ENCODE results near the gene SEMA3B.
"Not testable (repeated sequence)": the region's sequence is repeated elsewhere in the genome, so short reads cannot be mapped to it uniquely, and the experiment has no call there.

SEMA3B gene

DNA sequence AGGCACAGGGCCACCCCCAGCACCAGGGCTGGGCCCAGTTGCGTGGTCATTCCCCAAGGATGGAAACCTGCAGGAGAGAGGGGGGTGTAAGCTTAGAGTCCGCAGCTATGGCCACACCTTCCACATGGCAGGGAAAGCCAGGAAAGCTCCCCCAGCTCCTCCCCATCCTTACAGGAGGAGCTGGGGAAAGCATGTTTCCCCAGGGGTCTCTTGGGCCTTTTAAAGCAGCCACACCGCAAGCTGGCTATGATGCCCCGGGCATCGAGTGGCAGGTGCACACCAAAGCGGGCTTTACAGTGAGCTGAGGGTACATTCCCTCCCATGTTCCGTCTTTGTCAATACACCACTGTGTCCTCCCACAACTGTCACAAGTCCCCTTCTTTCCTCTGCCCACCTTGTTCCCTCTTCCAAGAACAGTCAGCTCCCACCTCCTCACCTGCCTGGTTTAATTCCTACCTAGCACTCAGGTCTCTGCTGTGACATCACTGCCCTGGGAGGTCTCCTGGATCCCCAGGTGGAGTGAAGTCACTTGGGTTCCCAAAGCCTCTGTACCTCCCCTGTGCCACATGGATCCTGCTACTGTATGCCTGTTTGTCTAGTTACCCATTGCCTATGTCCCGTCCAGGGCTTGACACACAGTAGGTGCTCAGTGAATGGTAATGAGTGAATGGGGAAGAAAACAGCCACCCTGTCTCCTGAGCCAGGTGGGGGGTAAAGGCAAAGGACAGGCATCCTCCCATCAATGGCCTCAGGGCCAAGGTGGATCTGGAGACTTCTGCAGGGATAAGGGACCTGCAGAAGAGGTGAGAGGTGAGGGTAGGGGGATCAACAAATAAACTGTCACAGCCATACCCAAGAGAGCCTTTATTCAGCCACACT is 26.8 kb downstream of the SEMA3B start:
- no peak for DNase-seq

DNA sequence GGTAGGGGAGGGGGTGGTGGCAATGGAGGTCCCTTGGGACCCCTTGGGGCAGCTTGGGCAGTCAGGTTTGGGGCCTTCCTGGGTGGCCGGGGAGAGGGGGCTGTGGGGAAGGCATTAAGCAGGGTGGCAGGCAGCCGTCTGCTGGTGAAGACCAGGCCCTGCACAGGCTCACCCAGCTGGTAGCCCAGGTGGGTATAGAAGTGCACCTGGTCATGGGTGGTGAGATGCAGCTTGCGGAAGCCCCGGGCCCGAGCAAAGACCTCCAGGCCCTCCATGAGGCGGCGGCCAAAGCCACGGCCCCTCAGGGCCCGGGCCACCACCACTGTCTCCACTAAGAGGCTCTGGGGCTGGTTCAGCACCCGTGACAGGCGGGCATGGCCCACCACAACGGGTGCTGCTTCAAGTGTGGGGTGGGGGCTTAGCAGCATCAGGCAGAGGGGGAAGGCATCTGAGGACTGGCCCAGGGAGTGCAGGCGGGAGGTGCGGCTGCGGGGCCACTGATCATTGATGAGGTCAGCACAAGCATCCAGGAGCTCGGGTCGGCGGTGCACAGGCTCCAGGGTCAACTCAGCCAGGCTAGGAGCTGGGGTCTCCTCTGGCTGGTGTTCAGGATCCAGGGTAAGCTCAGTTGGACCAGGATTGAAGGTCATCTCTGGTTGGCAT is 27.9 kb downstream of the SEMA3B start:
- no peak for DNase-seq

DNA sequence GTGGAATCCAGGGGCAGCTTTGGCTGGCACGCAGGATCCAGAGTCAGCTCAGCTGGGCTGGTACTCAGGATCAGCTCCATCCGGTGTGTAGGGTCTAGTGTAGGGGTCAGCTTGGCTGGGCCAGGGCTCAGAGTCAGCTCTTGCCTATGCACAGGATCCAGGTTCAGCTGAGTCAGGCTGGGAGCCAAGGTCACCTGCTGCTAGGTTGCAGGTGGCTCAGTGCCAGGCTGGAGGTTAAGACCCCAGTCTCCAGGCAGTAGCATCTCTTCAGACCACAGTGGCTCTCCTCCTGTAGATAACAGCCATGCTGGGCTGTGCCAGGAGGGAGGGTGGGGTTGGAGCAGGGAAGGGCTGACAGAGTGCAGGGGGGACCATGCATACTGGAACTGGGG is 28.4 kb downstream of the SEMA3B start:
- no peak for DNase-seq

DNA sequence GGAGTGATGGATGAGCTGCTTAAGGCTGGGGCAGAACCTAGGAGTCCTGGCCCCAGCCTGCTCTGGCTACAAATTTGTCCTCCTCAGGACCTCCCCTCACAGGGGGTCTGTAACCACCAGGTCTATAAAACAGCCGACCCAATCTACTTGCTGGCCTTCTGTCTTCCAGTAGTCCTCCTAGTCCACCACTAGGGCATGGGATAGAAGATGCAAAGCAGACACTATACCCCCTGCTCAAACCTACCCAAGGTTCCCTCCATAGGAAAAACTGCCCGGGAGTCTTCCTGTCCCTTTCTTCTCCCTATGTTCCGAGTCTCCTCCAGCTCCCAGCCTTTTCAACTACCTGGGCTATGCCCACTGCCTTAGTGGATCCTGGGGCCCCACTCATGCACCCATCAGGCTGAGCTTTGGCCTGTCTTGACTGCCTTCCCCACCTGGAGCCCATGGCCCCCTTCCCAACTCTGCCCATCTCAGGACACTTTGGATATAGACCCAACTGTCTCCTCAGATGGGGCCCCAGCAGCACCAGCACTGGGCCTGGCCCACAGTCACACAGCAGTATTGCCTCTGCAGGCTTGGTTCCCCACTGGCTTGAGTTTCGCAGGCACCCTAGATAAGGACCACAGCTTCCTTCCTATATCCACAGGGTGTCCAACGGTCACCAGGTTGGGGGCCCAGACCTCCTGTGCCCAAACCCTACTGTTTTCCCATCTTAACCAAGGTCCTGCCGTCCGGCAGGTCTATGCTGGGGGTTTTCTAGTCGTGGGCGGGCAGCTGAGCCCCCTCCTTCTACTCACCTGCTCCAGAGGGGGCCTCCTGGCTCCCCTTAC is 29.2 kb downstream of the SEMA3B start:
- DNase-seq = no peak

DNA sequence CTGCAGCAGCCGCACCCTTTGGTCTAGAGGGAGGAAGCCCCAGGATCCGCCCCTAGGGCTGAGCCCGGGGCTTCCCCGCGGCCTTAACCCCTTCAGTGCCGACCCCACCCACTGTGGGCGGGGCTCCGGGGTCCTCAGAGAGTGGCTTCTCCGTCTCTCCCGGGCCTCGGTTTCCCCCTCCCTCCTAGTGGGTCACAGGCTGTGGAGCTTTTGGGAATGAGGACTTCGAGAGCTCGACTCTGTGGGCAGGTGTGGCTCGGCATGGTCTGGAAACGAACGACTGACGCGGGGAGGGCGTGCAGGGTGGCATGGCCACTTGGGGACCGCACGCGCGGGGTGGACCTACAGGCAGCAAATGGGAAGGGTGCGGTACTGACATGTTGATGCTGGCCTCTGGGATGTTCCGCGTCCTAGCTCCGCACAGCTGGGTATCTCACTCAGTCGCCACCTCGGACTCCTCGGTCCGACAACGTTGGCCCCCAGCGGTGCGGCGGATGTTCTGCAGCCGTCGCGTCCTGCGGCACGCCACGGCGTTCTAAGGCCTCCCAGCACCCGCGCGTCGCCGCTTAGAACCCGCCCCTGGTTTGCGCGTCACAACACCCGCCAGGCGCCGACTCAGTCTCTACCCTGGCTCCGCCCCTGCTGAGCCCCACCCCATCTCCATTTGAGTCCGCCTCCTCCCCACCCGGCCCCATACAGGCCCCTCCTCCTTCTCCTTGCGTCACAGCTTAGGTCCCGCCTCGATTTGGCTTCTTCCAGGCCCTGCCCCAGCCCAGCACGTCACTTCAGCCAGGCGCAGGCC is 30.1 kb downstream of the SEMA3B start, which contains the start of the genes HYAL3 and NAA80:
TSS of gene HYAL3 (minus strand) at position 570 of the 802 bp plus-strand sequence. CDS start 3,803 bp downstream, outside the sequence.
TSS of gene NAA80 (minus strand) at position 570 of the 802 bp plus-strand sequence. CDS start 1,942 bp downstream, outside the sequence.
- DNase-seq = peak; percentile 91

DNA sequence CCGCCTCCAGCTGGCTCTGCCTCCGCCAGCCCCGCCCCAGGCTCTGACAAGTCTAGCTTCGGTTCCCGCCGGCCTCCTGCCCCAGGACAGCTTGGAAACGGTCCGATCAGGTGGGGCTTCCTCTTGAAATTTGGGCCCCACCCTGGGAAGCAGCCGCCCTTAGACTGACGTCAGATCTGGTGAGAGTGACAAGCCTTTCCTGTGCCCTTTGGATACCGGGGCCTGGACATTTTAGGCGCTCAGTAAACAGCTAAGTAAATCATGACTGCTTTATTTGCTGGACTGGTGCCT is 30.6 kb downstream of the SEMA3B start:
- DNase-seq = no peak

DNA sequence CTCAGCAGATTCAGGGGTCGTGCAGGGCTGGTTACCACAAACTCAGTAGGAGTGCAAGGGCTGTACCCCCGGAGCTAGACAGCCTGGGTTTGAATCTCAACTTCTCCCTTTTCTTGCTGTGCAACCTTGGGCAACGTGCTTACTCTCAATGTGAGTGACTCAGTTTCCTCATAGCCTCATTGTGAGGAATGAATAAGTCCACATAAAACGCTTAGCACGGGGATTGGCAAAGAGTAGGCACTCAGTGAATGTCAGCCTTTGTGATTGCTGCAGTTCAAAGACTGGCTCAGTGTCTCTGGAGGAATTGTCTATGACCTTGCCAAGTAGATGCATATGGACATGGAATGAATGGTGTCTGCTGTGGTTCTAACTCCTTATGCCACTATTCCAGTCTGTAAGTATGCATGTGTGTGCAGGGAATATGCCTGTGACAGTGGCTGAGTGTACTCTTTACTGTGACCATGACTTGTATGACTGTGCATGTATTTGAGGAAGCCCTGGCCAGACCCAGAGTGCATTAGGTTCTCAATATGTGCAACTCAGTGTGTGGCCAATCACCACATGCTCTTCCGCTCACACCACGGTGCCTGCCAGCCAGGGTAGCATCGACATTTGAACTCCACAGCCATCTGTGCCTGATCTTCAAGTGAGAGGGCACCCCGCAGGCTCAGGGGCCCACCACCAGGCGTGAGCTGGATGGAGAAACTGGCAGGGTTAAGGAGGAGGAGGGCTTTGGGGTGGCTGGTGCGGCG is 31.2 kb downstream of the SEMA3B start:
- peak; percentile 23 for DNase-seq

DNA sequence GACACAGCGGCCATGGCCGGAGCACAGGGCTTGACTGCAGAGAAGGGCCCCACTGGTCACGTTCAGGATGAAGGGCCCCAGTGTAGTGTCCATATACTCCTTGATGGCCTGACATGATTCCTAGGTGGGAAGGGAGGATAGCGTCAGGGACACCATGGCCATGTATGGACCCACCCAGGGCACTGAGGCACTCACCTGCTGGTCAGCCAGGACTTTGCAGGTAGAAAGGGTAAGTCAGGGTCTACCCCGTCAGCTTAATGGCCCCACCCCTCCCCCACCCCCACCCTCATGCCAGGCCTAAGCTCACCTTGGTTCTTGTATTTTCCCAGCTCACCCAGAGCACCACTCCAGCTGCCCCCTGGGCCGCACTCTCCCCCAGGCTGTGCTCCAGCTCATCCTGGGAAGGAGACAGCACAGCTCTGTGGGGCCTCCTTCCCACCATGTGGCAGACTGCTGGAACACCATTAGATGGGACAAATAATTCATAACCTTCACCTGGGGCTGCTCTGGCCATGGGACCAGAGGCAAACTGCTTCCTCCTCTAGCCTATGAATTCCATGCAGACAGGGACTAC is 31.8 kb downstream of the SEMA3B start:
- DNase-seq = no peak

DNA sequence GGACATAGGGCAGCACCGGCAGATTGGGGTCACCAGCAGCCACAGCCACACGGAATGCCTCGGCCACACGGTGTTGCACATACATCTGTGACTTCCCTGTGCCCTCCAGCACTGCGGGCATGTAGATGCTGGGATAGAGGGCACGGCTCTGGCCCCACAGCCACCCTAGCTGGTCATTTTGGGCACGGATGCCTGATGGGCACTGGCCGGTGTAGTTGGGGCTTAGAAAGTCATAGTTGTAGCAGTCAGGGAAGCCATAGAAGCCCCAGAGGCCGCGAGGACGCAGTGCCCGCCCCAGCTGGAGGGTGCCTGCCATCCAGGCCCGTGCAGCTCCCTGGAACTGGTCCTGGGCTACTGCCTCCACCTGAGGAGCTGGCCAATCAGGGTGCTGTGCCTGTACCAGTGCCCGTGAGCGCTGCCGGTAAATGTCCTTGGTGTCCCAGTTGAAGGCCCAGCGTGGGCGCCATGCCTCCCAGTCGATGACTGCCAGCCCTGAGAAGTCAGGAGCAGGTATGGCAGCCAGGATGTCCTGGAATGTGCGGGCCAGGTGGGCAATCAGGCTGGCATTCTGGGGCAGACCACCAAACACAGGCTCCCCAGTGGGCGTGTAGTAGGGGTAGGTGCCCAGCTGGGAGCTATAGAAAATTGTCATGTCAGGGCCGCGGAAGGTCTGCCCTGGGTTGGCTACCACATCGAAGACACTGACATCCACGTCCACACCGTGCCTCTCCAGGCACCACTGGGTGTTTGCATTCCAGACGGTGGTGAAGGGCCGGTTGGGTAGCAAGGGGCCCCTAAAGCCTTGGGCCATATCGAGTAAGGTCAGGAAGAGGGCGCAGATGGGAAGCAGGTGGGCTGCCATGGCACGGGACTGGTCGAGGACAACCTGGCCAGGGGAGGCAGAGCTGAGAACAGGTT is 33.4 kb downstream of the SEMA3B start:
- DNase-seq = no peak

DNA sequence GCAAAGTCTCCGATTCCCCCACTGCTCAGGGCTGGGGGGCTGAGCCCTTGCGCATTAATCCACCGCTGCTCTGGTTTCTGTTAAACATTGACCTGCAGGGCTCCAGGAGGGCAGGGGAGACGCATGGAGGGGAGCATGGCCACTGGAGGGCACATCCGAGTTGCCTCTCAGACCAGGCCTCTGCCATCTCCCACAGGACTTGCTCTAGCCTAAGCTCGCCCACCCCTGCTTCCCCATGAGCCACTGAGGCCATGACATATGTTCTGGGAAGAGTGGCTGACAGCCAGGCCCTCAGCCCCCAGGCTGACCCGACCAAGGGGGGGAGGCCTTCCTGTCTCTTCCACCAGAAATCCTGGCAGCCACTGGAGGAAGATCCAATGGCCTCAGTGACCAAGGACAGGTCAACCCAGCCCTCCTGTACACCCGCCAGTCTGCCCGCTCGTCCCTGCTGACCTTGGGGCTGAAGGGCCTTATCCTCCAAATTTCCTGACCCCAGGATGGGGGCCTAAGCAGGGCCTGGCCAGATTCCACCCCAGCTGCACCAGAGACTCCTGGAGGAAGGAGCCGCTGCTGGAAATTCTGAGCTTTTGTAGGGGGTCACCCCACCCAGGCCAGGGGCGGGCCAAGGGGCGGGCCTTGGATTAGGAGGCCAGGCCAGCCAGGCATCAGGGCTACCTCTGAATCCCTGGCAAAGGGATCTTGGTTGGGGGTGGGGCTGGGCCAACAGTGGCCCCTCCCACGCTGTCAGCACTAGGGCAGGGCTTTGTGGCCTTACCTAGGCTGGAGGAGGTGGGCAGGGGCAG is 34.3 kb downstream of the SEMA3B start, which contains the start of gene HYAL1:
TSS of gene HYAL1 (minus strand) at position 562 of the 803 bp plus-strand sequence. CDS start 618 bp downstream, outside the sequence.
- DNase-seq = no peak

DNA sequence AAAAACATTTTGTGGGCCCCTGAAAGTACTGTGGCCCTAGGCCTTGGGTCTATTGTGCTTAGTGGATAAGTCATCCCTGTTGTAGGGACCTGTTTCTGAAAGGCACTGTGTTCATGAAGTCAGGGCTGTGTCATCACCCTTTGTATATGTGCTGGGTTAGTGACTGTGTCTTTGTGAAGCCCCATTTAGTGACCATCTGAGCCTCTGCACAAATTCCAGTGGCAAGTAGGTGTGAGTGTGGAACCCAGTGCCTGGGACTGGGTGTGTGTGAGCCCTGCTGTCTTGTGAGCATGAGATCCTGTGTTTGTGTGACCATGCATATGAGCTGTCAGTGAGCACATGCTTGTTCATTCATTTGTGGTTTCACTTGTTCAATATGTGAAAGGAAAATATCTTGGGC is 35.7 kb downstream of the SEMA3B start:
- no peak for DNase-seq

DNA sequence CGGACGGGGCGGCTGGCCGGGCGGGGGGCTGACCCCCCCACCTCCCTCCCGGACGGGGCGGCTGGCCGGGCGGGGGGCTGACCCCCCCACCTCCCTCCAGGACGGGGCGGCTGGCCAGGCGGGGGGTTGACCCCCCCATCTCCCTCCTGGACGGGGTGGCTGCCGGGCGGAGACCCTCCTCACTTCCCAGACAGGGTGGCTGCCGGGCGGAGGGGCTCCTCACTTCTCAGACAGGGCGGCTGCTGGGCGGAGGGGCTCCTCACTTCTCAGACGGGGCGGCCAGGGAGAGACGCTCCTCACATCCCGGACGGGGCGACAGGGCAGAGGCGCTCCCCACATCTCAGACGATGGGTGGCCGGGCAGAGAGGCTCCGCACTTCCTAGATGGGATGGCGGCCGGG is 43.1 kb downstream of the SEMA3B start:
- not testable (repeated sequence) for DNase-seq

DNA sequence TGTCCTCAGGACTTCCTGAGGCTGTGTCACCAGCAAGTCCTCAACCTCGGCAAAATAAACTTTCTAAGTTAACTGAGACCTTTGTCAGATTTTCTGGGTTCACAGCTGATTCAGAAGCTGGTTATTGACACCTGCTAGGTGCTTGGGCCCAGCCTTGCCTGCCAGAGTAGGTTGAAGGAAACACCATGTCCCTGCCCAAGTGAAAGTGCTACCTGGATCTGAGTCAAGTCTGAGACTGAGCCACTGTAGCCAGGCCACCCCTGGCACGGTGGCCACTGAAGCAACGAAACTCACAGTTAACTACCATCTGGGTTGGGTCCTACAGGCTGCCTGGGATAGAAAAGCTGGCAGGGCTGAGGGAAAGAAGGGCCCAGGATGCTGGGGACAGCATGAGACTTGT is 45.4 kb downstream of the SEMA3B start:
- DNase-seq = no peak

DNA sequence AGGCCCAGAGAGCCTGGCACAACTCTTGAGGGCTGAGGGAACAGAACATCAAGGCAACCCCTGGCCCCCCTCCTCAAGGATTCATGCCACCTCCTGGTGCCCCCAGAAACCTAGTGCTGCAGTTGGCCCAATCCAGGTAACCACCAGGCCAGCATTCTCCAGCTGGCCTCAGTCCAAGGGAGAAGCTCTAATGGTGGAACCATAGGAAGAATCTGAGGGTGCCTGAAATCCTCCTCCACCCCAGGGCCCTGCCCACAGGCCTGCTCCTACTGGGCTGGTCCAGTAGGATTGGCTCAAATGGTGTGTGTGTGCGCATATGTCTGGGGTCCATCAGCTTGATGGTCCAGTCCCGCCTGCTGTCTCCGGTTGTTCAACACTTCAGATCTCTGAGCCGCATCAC is 45.9 kb downstream of the SEMA3B start:
- DNase-seq = no peak

DNA sequence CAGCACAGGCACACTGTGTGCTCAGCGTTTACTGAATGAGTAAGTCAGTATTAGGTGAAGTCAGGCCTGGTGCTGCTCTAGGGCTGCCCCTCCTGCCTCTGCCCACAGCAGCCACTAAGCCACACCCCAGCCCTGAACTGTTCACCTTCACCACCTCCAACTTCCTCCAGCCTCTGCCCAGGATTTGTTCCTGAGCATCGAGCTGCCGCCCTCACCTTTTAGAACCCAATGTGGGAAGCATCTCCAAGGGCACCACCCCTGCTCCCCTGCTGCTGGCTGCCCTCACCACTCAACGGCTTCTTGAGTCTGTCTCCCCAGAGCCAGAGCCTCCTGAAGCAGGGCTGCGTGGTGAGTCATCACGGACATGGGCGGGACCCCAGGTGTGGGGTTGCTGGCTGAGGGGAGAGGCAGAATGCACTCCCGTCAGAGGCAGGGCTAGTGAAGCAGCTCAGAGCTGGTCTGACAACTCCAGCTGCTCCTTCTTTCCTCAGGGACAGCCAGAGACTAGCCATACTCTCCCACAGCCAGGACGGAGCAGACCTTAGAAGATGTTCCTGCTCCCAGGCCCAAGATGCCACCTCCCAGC is 47.8 kb downstream of the SEMA3B start:
- DNase-seq = no peak

DNA sequence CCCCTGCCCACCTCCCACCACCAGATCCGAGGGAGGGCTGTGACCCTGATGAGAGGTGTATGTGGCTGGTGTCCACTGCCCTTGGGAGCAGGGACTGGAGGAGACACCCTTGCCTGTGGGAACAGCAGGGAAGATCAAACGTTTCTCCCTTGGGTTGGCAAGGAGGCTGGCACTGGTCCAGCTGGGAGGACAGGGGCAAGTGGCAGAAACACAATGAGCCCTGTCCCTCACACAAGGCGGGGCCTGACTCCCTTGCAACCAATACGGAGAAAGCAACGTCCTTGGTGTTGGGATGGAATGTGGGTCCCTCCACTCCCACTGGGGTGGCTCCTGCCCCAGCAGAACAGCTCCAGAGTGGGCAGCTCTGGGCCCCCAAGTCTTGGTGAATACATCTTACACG is 48.4 kb downstream of the SEMA3B start:
- DNase-seq = no peak

DNA sequence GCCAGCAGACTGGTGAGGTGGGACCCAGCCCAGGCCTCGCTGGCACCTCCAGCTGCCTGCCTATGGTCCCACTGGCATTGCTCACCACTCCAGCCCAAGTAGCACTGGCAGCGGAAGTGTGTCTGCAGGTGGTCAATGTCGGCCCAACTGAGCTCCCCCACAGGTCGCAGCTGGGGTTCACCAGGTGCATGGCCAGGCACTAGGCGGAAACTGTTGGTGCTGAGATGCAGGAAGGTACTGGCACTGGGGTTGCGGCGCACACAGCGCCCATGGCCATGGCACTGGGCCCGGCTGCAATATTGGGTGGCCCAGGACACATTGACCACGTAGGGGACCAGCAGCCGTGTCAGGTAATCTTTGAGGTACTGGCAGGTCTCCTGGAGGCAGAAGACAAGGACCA is 49.2 kb downstream of the SEMA3B start:
- DNase-seq = no peak

DNA sequence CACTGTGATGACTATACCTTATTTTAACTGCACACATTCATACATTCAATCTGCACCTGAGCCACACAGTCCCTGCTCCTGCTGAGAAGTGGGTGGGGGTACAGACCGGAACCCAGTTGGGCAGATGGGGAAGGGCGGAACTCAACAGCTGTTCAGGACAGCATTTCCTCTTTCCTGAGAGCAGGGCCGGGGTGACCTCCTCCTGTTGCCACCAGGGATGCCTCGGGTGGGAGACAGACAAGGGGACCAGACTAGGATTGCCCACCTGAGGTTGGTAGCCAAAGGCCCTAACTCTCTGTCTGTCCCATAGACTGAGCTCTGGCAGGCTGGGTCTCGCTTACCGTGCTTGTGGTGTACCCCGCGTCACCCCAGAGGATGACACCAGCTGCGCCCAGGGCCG is 49.7 kb downstream of the SEMA3B start:
- no peak for DNase-seq

Measured in DMS 273 treated with DMSO at 0.1 percent for 48 hours (cell line).